ENCODE data around the gene AMER3.
"Not testable (repeated sequence)": the region's sequence is repeated elsewhere in the genome, so short reads cannot be mapped to it uniquely, and the experiment has no call there.

Gene AMER3

GRCh38 chr2:130727286-130727924, 27.9 kb upstream of the AMER3 start:
- Mint-ChIP-seq H3K27ac (peak overlapping the region in 1 of 3 experiments; percentile 56), H3K36me3 (ENCODE audit: low read depth) (no peaks in the 10 kb centered on the region), H3K9me3 (peaks cover 3% of the 10 kb centered on the region), H3K4me1 (no peaks in the 10 kb centered on the region), H3K27me3 (ENCODE audit: low read depth) (peaks cover 23% of the 10 kb centered on the region), H3K4me3 (peak overlapping the region; percentile 78 to 81 (median 81))
- TF ChIP-seq CTCF (IDR thresholded peaks at IDR 0.05; ENCODE audit: unreplicated experiment in 3 of 3): no peak

- Mint-ChIP-seq H3K9me3 (no peaks in the 10 kb centered on the region), H3K27ac (no peak overlapping the region), H3K36me3 (ENCODE audit: low read depth) (no peaks in the 10 kb centered on the region), H3K4me1 (no peaks in the 10 kb centered on the region), H3K27me3 (ENCODE audit: low read depth) (peaks cover 23% of the 10 kb centered on the region), H3K4me3 (peak overlapping the region; percentile 61 to 81 (median 78))
- TF ChIP-seq CTCF (IDR thresholded peaks at IDR 0.05; ENCODE audit: unreplicated experiment in 3 of 3): no peak
These were observed 27.3 kb upstream of the AMER3 start for GRCh38 chr2:130728007-130728454.

- Mint-ChIP-seq H3K4me3 (peak within 1 kb of the TSS; percentile 61 to 81 (median 78)), H3K27ac (no peak within 1 kb of the TSS), H3K36me3 (ENCODE audit: low read depth) (no peaks in the 10 kb centered on the region), H3K27me3 (ENCODE audit: low read depth) (peaks cover 23% of the 10 kb centered on the region), H3K4me1 (no peaks in the 10 kb centered on the region), H3K9me3 (no peaks in the 10 kb centered on the region)
- TF ChIP-seq CTCF (IDR thresholded peaks at IDR 0.05; ENCODE audit: unreplicated experiment in 3 of 3): no peak
These were observed 26.6 kb upstream of the AMER3 start, which contains the start of gene GPR148 for GRCh38 chr2:130728549-130729316. Gene GPR148, plus strand, starts transcription at chr2:130729070. Its CDS starts 82 bp downstream, at chr2:130729152.

GRCh38 chr2:130729322-130730299, 25.7 kb upstream of the AMER3 start:
- Mint-ChIP-seq H3K27me3 (ENCODE audit: low read depth) (peaks cover 27% of the 10 kb centered on the region), H3K27ac (no peak overlapping the region), H3K4me3 (peak overlapping the region in 2 of 3 experiments; percentile 26 to 35), H3K9me3 (no peaks in the 10 kb centered on the region), H3K4me1 (no peaks in the 10 kb centered on the region), H3K36me3 (ENCODE audit: low read depth) (no peaks in the 10 kb centered on the region)
- TF ChIP-seq CTCF (IDR thresholded peaks at IDR 0.05; ENCODE audit: unreplicated experiment in 3 of 3): no peak

- not testable (repeated sequence) for H3K27ac Mint-ChIP-seq
These were observed 23.1 kb upstream of the AMER3 start for GRCh38 chr2:130732257-130732656.

GRCh38 chr2:130735200-130735599, 20.1 kb upstream of the AMER3 start:
- H3K9me3 Mint-ChIP-seq: no peaks in the 10 kb centered on the region
- no peak overlapping the region for H3K27ac Mint-ChIP-seq
- peaks cover 20% of the 10 kb centered on the region for H3K27me3 Mint-ChIP-seq (ENCODE audit: low read depth)
- TF ChIP-seq CTCF (IDR thresholded peaks at IDR 0.05; ENCODE audit: unreplicated experiment in 3 of 3): no peak
- H3K4me3 Mint-ChIP-seq: no peak overlapping the region
- no peaks in the 10 kb centered on the region for H3K4me1 Mint-ChIP-seq
- no peaks in the 10 kb centered on the region for H3K36me3 Mint-ChIP-seq (ENCODE audit: low read depth)

More at GRCh38 chr2:130732257-130732656, 23.1 kb upstream of the AMER3 start:
- not testable (repeated sequence) for H3K9me3 Mint-ChIP-seq; H3K4me3 Mint-ChIP-seq; H3K4me1 Mint-ChIP-seq; H3K36me3 Mint-ChIP-seq (ENCODE audit: low read depth)
- peaks cover 27% of the 10 kb centered on the region for H3K27me3 Mint-ChIP-seq (ENCODE audit: low read depth)

Data from nephron (organoid).